Measurements from ENCODE around the gene SLC46A1.

Gene SLC46A1

DNA sequence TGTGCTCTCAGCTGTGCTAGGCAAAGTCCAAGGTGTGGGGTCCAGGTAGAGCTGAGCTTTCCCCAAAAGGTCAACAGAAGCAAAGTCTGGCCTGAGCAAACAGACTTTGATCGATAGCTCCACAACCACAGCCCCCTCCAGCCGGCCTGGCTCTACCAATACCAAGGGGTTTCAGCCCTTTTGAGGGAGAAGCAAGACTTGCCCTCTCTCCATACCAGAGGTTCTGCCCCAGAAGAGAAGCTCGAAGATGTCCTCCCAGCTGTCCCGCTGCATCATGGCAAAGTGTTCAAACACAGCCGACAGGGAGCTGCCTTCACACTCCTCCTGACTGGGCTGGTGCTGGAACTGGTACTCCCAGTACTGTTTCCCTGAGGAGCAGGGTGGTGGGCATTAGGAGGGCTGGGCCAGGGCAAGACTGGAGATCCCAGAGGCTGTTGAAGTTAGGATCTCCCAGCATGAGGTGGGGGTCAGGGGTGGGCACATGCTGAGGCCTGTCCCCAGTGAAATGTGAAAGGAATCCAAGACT lies 37.6 kb downstream of the SLC46A1 start:
- no peaks in the 10 kb centered on the region for H3K36me3 ChIP-seq (ENCODE audit: low read length)
- no peak overlapping the region for H2AFZ ChIP-seq (ENCODE audit: low read depth, low read length, severe bottlenecking)
- no peaks in the 10 kb centered on the region for H3K79me2 ChIP-seq (ENCODE audit: insufficient read depth, low read length)
- no peaks in the 10 kb centered on the region for H3K9me2 ChIP-seq (replicated peaks; ENCODE audit: insufficient read depth, low read length)
- H3K9ac ChIP-seq (ENCODE audit: low read length): no peak overlapping the region
- H3K27me3 ChIP-seq (ENCODE audit: low read length): no peaks in the 10 kb centered on the region
- H3K27ac ChIP-seq (ENCODE audit: low read depth, low read length): no peak overlapping the region
- no peaks in the 10 kb centered on the region for H4K20me1 ChIP-seq (ENCODE audit: low read depth, low read length)
- H3K9me3 ChIP-seq (ENCODE audit: insufficient read depth, low read length): no peaks in the 10 kb centered on the region
- peaks cover 14% of the 10 kb centered on the region for H3F3A ChIP-seq (ENCODE audit: insufficient read depth)
- no peak for TF ChIP-seq EZH2phosphoT487 (conservative IDR thresholded peaks at IDR 0.05; ENCODE audit: low read length)
- TF ChIP-seq, protein P1, sequence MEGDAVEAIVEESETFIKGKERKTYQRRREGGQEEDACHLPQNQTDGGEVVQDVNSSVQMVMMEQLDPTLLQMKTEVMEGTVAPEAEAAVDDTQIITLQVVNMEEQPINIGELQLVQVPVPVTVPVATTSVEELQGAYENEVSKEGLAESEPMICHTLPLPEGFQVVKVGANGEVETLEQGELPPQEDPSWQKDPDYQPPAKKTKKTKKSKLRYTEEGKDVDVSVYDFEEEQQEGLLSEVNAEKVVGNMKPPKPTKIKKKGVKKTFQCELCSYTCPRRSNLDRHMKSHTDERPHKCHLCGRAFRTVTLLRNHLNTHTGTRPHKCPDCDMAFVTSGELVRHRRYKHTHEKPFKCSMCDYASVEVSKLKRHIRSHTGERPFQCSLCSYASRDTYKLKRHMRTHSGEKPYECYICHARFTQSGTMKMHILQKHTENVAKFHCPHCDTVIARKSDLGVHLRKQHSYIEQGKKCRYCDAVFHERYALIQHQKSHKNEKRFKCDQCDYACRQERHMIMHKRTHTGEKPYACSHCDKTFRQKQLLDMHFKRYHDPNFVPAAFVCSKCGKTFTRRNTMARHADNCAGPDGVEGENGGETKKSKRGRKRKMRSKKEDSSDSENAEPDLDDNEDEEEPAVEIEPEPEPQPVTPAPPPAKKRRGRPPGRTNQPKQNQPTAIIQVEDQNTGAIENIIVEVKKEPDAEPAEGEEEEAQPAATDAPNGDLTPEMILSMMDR (IDR thresholded peaks at IDR 0.05; ENCODE audit: insufficient read depth, low read length, poor library complexity, severe bottlenecking): no peak
- H3K4me3 ChIP-seq (ENCODE audit: insufficient read depth, low read length, poor library complexity, severe bottlenecking): no peak overlapping the region
- no peak overlapping the region for H3K4me2 ChIP-seq (ENCODE audit: low read depth, low read length, poor library complexity, severe bottlenecking)

DNA sequence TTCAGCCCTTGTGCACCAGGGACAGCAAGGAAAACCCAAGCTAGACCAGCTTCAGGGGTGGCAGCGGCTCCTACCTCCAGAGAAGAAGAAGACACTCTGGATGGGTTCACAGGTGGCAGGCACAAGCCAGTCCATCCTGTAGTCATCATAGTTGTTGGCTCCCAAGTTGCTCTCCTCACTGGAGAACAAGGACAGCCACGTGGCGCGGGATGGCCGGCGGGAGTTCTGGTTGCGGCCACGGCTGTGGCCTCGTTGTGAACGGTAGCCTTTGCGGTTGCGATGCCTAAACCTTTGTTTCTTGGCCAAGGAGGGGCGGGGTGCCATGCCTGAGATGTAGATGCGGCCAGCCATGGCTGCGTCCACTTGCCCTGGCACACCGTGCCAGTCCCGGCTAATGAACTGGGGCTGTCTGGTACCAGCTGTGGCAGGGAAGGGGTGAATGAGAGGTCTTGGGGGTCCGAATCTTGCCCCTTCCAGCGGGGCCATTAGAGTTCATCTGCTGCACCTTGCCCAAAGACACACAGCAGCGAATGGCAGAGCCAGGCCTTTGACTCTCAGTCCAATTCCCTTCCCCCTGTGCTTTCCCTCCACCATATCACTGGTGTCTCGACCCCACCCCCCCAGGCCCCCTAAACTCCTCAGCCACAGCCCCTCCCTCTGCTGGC lies 38.2 kb downstream of the SLC46A1 start:
- Histone ChIP-seq H3F3A (ENCODE audit: insufficient read depth) (peaks cover 14% of the 10 kb centered on the region), H3K27ac (ENCODE audit: low read depth, low read length) (no peak overlapping the region), H3K9ac (ENCODE audit: low read length) (no peak overlapping the region), H3K4me3 (ENCODE audit: insufficient read depth, low read length, poor library complexity, severe bottlenecking) (no peak overlapping the region), H3K79me2 (ENCODE audit: insufficient read depth, low read length) (no peaks in the 10 kb centered on the region), H3K27me3 (ENCODE audit: low read length) (no peaks in the 10 kb centered on the region), H3K9me3 (ENCODE audit: insufficient read depth, low read length) (no peaks in the 10 kb centered on the region), H3K36me3 (ENCODE audit: low read length) (no peaks in the 10 kb centered on the region), H2AFZ (ENCODE audit: low read depth, low read length, severe bottlenecking) (no peak overlapping the region), H3K9me2 (replicated peaks; ENCODE audit: insufficient read depth, low read length) (no peaks in the 10 kb centered on the region), H3K4me2 (ENCODE audit: low read depth, low read length, poor library complexity, severe bottlenecking) (no peak overlapping the region), H4K20me1 (ENCODE audit: low read depth, low read length) (no peaks in the 10 kb centered on the region)
- TF ChIP-seq EZH2phosphoT487 (conservative IDR thresholded peaks at IDR 0.05; ENCODE audit: low read length): no peak
- TF ChIP-seq, protein P1 (IDR thresholded peaks at IDR 0.05; ENCODE audit: insufficient read depth, low read length, poor library complexity, severe bottlenecking): no peak

DNA sequence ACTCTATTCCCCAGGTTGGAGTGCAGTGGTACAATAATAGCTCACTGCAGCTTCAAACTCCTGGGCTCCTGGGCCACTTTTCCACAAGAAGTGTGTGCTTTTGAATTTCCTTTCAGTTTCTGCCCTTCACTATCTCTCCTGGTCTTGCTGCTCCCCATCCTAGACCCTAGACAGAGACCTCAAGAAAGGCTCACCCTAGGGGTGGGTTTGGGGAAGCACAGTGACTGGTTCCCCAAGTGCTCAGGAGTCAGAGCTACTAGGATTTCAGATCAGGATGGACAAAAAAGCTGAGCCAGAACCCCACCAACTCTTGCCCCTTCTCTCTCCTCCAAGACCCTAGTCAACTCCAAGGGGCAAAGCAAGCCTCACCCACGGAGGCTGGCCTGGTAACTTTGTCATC lies 39.4 kb downstream of the SLC46A1 start:
- Histone ChIP-seq H3K79me2 (ENCODE audit: insufficient read depth, low read length) (no peaks in the 10 kb centered on the region), H3K36me3 (ENCODE audit: low read length) (no peaks in the 10 kb centered on the region), H3K27me3 (ENCODE audit: low read length) (no peaks in the 10 kb centered on the region), H3K9ac (ENCODE audit: low read length) (no peak overlapping the region), H3K4me3 (ENCODE audit: insufficient read depth, low read length, poor library complexity, severe bottlenecking) (no peak overlapping the region), H3K9me2 (replicated peaks; ENCODE audit: insufficient read depth, low read length) (no peaks in the 10 kb centered on the region), H3F3A (ENCODE audit: insufficient read depth) (peaks cover 11% of the 10 kb centered on the region), H3K9me3 (ENCODE audit: insufficient read depth, low read length) (no peaks in the 10 kb centered on the region), H3K27ac (ENCODE audit: low read depth, low read length) (no peak overlapping the region), H4K20me1 (ENCODE audit: low read depth, low read length) (no peaks in the 10 kb centered on the region), H3K4me2 (ENCODE audit: low read depth, low read length, poor library complexity, severe bottlenecking) (no peak overlapping the region), H2AFZ (ENCODE audit: low read depth, low read length, severe bottlenecking) (no peak overlapping the region)
- TF ChIP-seq, protein P1 (IDR thresholded peaks at IDR 0.05; ENCODE audit: insufficient read depth, low read length, poor library complexity, severe bottlenecking): no peak
- no peak for TF ChIP-seq EZH2phosphoT487 (conservative IDR thresholded peaks at IDR 0.05; ENCODE audit: low read length)
